Right lobe of liver (tissue), 6 donors: ENCODE results near the gene GJB2. TPM values are rescaled to one million over a fixed set of nuclear protein-coding genes. Genes with fewer than 3 reads are reported as not detected.

Source experiments
- ATAC-seq, 4 donors: fragments of 200-7000 bp; cut with Tn5 transposase; one replicate each; pipeline ENCODE4 v1.9.1; 2020; ENCODE audit warnings: mild to moderate bottlenecking in 4 of 4, moderate library complexity in 4 of 4
- DNase-seq, 3 donors: peaks; one replicate each; pipeline ENCODE4 v3.0.0-alpha.2; 2020
- H3K27ac ChIP-seq, 3 donors: fragments of 200-600 bp; one replicate each; pipeline ENCODE4 v1.8.0; 2022
- H3K27me3 ChIP-seq, 2 donors: fragments of 200-600 bp; one replicate each; pipeline ENCODE4 v1.8.0; 2022
- H3K36me3 ChIP-seq, 4 donors: fragments of 200-600 bp; sonication (generic) in 1 of 4; one replicate each; pipeline versions ENCODE4 v1.5.1 to v1.8.0; 2017 to 2022; ENCODE audit warnings: control low read depth in 1 of 4
- H3K4me1 ChIP-seq, 4 donors: fragments of 200-600 bp; sonication (generic) in 1 of 4; one replicate each; pipeline versions ENCODE4 v1.5.1 to v1.8.0; 2017 to 2022; ENCODE audit warnings: control low read depth in 1 of 4
- H3K4me3 ChIP-seq, 3 donors: fragments of 200-600 bp; one replicate each; pipeline ENCODE4 v1.8.0; 2022
- H3K9me3 ChIP-seq, 4 donors: fragments of 200-600 bp; sonication (generic) in 1 of 4; one replicate each; pipeline versions ENCODE4 v1.5.1 to v1.8.0; 2017 to 2022; ENCODE audit warnings: control low read depth in 1 of 4
- POLR2A ChIP-seq: fragments of 450-650 bp; IDR thresholded peaks from one replicate; pipeline ENCODE4 v1.6.1; 2017; ENCODE audit warnings: antibody characterized with exemption, mild to moderate bottlenecking
- WGBS: methylation state at CpG from one replicate; pipeline ENCODE4 v1.1.6; 2018; ENCODE audit warnings: low coverage, low lambda C conversion rate; ENCODE audit not compliant: insufficient coverage; ENCODE audit errors: missing lambda C conversion rate; 5-methylcytosine and 5-hydroxymethylcytosine counted together
- intact Hi-C, 2 donors: fragments of 100-400 bp; cut with DNase I; formaldehyde crosslinking; loops; one replicate each; pipeline versions ENCODE4 v1.11.2 to v1.14.1; 2022
- total RNA-seq, 6 experiments: library from RNA; depleted of rRNA in 2 of 6; stranded (reverse); fragments of >200 nt in 2 of 6; fragmentation: NEBNext Ultra II Directional in 3 of 6; extraction: Animal tissue kit (Norgen Biotek cat#: 25700) in 3 of 6; gene quantifications; one replicate each; pipeline versions ENCODE4 v1.1.0 to v1.2.4, GENCODE V29; 2016 to 2023
- TF ChIP-seq, protein P1 (sequence below), 4 donors: fragments of 200-600 bp in 3 of 4; fragments of 450-650 bp in 1 of 4; IDR thresholded peaks; one replicate each; pipeline versions ENCODE4 v1.5.1 to v1.8.0; 2016 to 2022; ENCODE audit warnings: antibody characterized with exemption in 4 of 4, mild to moderate bottlenecking in 2 of 4
- donor health status: DM: no; HTN: yes; CAD: no.
- donor health status: DM: no; HTN: no; CAD: no.
- donor health status: DM: no; HTN: no; CAD: no.
- donor health status: DM: no; HTN: yes; CAD: no.
- donor health status: DM: no; HTN: yes; CAD: no.

Gene GJB2
- total RNA-seq, 6 experiments from 2014 or later, result 21.8 to 40.0 (median 30.0) TPM

DNA sequence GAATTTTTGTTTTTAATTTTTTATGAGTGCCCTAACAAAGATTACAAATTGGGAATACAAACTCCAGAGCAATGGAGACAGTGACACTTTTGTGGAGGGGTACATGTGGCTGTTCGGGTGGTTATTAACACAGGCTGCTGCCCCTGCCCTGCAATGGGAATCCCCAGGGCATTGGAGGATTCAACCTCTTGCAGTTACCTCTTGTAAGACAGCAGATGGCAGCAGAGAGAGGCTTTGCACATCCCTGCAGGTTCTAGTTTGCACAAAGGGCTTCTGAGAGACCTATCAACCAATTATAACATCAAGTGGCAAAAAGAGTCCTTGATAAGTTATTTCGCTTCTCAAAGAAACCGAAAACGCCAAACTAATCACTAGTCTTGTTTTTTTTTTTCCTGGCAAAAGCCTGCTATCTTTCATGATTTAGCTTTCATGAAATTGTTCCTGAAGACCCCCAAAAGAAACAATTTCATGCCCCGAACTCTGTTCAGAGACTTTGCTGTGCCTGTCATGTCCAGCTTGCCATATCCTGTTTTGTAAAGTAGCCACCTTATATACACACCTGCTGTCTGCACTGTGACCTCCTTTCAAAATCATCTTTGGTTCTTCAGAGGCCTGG, 10.4 kb downstream of the GJB2 start:
- Histone ChIP-seq H3K36me3 (no peaks in the 10 kb centered on the region), H3K9me3 (peaks cover 0 to 1% (median 0%) of the 10 kb centered on the region in 4 donors), H3K4me3 (no peak overlapping the region), H3K27ac (no peak overlapping the region), H3K4me1 (peaks cover 0 to 2% (median 0%) of the 10 kb centered on the region in 4 donors), H3K27me3 (no peaks in the 10 kb centered on the region)
- WGBS, result 16% methylated on average over 5 of the region's 5 CpGs
- intact Hi-C loops, result no loop called here
- ATAC-seq (peak; percentile 96 to 98 (median 97)), DNase-seq (no peak)
- no peak for TF ChIP-seq POLR2A
- TF ChIP-seq, protein P1, sequence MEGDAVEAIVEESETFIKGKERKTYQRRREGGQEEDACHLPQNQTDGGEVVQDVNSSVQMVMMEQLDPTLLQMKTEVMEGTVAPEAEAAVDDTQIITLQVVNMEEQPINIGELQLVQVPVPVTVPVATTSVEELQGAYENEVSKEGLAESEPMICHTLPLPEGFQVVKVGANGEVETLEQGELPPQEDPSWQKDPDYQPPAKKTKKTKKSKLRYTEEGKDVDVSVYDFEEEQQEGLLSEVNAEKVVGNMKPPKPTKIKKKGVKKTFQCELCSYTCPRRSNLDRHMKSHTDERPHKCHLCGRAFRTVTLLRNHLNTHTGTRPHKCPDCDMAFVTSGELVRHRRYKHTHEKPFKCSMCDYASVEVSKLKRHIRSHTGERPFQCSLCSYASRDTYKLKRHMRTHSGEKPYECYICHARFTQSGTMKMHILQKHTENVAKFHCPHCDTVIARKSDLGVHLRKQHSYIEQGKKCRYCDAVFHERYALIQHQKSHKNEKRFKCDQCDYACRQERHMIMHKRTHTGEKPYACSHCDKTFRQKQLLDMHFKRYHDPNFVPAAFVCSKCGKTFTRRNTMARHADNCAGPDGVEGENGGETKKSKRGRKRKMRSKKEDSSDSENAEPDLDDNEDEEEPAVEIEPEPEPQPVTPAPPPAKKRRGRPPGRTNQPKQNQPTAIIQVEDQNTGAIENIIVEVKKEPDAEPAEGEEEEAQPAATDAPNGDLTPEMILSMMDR (IDR thresholded peaks at IDR 0.05), result peak; percentile 74 to 91 (median 86)

DNA sequence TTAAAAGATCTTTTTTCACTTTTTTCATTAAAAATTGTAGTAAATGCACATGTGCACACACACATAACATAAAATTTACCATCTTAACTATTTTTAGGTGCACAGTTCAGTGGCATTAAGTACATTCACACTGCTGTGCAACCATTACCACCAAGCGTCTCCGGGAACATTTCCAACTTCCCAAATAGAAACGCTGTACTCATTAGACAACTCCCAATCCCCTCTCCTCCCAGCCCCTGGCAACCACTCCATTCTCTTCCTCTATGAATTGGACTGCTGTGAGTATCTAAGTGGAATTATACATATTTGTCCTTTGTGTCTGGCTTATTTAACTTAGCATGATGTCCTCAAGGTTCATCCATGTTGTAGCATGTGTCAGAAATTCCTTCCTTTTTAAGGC, 11.6 kb downstream of the GJB2 start:
- intact Hi-C loops, result no loop called here
- DNase-seq, result no peak

DNA sequence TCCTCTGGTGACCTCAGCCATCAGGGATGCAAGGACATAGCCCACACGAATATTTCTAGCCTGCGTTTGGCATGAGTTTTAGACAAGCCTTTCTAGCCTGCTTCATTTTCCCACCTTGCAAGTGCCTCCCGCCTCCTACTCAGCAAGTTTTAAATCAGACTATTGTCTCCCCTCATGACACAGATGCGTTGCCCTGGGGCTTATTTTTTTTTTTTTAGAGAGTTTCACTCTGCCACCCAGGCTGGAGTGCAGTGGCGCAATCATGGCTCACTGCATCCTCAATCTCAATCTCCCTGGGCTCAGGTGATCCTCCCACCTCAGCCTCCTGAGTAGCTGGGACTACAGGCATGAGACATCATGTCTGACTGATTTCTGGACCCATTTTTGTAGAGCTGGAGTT, 14.6 kb downstream of the GJB2 start:
- intact Hi-C loops, result no loop called here
- Histone ChIP-seq H3K4me1 (peaks cover 0 to 12% (median 0%) of the 10 kb centered on the region in 4 donors), H3K27me3 (no peaks in the 10 kb centered on the region), H3K9me3 (no peaks in the 10 kb centered on the region), H3K27ac (no peak overlapping the region), H3K36me3 (no peaks in the 10 kb centered on the region), H3K4me3 (no peak overlapping the region)
- DNase-seq (no peak), ATAC-seq (no peak)
- WGBS, result no CpG with 5 or more reads among the region's 5 CpGs
- no peak for TF ChIP-seq POLR2A
- TF ChIP-seq, protein P1 (IDR thresholded peaks at IDR 0.05), result no peak

More for the DNA sequence above, 11.6 kb downstream of the GJB2 start:
- 53% methylated on average over 3 of the region's 3 CpGs for WGBS
- no peak for ATAC-seq
- Histone ChIP-seq H3K27ac (no peak overlapping the region), H3K9me3 (no peaks in the 10 kb centered on the region), H3K36me3 (no peaks in the 10 kb centered on the region), H3K4me1 (peaks cover 0 to 6% (median 0%) of the 10 kb centered on the region in 4 donors), H3K4me3 (no peak overlapping the region), H3K27me3 (no peaks in the 10 kb centered on the region)
- TF ChIP-seq POLR2A, result no peak
- TF ChIP-seq, protein P1 (IDR thresholded peaks at IDR 0.05), result no peak

DNA sequence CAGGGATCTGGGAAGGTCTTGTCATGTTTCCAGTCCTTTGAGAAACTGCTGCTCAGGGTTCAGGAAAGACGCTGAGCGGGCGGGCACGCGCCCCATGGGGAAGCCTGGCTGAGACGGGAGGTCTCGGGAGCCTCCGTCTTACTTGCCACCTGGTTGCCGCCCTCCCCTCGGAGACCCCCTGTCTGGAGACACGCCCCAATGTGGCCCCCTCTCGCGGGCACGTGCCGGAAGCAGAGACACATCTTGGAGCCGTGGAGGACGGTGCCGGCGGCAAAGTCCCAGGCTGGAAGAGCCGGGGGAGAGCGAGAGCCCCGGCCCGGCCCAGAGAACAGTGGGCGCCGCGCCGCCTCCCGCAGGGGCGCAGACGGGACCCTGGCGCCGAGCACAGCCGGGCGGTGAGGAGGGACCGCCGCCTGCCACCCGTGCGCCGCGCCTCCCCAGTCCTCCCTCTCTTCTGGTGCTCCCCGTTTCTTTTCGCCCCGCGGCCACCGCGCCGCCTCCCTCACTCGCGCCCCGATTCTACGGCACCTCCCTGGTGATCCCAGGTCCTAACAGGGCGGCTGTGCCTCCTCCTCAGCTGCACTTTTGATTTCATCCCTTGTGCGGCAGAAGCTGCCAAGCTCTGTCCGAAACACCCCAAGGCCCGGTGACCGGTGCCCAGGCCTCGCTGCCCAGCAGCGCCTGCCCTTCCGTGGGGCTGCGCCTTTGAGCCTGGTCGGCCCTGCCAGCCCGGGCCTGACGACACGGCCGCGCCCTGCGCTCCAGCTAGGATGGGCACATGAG, 15.5 kb downstream of the GJB2 start:
- Histone ChIP-seq H3K4me1 (peaks cover 0 to 12% (median 0%) of the 10 kb centered on the region in 4 donors), H3K27me3 (no peaks in the 10 kb centered on the region), H3K4me3 (peak overlapping the region in 1 of 3 donors; percentile 24), H3K27ac (no peak overlapping the region), H3K36me3 (no peaks in the 10 kb centered on the region), H3K9me3 (no peaks in the 10 kb centered on the region)
- WGBS, result 72% methylated on average over 12 of the region's 67 CpGs
- DNase-seq (no peak), ATAC-seq (peak in 1 of 4 donors; percentile 29)
- TF ChIP-seq, protein P1 (IDR thresholded peaks at IDR 0.05), result no peak
- TF ChIP-seq POLR2A, result no peak
- intact Hi-C loops, result no loop called here
